Activated CD8-positive, alpha-beta memory T cell treated with anti-CD3 and anti-CD28 coated beads, Interleukin-2, amount 50 U/mL, for 24 hours (primary cell): ENCODE results near the gene CATSPER4.

Experiments used
- DNase-seq: peaks from one replicate; pipeline ENCODE4 v3.0.0-alpha.2; 2020; ENCODE audit errors: extremely low read depth

Gene CATSPER4

GRCh38 chr1:26164861-26165842, 25.2 kb upstream of the CATSPER4 start:
- no peak for DNase-seq

- no peak for DNase-seq
These were observed 23.6 kb upstream of the CATSPER4 start for GRCh38 chr1:26166719-26167281.

DNA sequence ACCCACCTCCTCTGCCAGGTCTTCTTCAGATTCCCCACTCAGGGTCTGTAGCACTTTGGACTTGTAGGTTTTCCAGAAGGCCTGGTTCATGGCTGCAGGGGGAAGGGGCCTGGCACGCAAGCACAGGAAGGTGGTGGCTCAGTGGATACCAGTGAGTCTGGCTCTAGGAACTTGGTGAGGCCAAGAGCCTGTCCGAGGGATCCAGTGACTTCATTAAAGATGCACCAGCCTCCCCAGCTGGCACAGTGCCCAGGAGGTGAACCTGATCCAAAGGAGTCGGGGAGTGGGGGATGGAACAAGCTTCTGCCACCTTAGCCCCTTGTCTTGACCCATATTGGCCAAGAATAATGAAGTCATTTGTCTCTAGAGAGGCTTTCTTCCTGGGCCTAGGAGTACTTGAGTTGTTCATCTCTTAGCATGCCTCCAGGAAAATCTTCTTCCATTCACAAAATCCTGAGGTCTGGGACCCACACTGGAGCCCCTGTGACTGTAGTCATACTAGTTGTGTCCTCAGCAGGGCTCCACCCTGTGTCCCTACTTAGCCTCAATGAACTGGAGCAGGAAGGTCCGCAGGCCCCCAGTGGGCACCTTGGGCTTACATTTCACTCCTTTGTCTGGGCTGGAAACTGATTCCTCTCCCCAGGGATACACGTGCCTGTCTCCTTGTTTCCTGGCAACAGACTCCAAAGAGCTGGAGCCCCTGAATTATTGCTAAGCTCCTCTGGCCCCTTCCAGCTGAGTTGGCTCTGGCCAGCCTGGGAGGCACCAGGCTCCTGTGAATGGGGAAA, 21.8 kb upstream of the CATSPER4 start, which contains the start of gene C1orf232:
C1orf232 (minus strand) TSS at position 554 of the 788 bp plus-strand sequence; CDS start at position 90, 464 bp downstream.
- no peak for DNase-seq

DNA sequence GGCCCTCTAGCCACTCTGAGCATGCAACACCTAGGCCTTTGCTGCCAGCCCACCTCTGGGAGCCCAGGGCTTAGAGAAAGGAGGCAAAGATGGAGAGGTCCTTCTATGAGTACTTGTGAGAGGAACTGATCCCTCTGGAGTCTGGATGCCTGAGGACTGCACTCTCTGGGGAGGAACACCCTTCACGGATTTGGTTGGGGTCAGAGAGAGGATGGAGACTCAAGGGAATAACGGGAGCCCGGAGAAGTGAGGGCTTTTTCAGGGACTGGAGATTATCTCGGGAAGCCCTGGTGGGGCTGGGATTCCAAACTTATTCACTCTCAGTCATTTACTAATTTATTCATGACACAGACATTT, 21.2 kb upstream of the CATSPER4 start:
- no peak for DNase-seq

- peak; percentile 68 for DNase-seq
These were observed 20.5 kb upstream of the CATSPER4 start, which contains the start of gene ZNF593 for GRCh38 chr1:26169669-26170471. Gene ZNF593 (plus strand): TSS chr1:26169908. CDS start chr1:26169984, 76 bp downstream.

DNA sequence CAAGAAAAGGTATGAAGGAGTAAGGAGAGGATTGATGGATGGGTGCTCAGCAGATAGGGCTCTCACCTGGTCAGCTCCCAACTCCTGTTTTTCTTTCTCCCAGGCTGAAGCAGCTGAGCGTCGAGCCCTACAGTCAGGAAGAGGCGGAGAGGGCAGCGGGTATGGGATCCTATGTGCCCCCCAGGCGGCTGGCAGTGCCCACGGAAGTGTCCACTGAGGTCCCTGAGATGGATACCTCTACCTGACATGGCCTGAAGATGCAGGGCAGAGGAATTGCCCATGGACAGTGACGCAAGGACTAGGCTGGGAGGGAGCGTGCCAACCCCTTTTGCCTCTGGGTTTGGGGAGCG, 20.0 kb upstream of the CATSPER4 start:
- no peak for DNase-seq

DNA sequence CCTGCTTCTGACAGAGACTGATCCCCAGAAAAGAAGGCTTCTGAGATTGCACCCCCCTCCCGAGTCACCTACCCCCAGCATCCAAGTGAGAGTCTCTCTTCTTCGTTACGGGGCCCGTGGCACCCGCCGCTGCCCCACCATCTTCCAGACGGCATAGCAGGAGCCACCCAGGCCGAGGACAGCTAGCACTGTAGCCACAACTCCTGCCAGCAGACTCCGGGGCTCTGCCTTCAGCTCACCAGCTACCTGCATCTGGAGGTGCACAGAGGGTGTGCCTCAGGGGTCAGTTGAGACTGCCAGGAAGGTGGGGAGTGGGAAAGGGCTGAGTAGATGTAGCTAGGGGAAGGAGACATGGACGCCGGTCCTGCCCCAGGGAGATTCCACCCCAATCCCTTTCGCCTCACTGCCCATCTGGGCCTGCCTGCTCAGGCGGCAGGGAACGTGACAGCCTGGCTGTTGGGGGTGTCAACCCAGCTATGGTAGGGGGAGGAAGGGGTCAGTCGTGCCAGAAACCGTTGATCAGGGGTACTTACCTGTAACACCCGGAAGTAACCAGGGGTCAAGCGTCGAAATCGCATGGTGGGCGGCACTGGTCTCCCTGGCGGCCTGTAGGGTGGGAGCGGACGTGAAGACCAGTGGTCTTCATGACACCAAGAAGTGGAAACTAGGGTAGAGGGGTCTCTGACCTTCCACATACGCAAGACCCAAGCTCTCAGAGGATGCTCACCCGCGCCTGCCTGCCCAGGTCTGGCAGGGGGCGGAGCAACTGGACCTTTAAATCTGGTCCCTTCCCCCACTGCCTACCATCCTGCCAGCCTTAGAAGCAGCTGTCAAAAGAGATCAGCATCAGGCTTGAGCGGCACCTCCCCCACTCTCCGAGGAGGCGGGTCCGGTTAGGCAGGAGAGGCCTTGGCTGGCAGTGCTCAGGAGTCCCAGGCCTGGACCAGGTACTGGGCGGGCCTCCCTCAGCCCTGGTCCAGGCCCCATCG, 19.0 kb upstream of the CATSPER4 start, which contains the start of gene ZNF593OS:
ZNF593OS (minus strand) TSS at position 749 of the 989 bp plus-strand sequence; CDS start at position 578, 171 bp downstream.
- no peak for DNase-seq

- no peak for DNase-seq
These were observed 15.1 kb upstream of the CATSPER4 start for GRCh38 chr1:26175346-26175745.

- no peak for DNase-seq
These were observed 13.2 kb upstream of the CATSPER4 start, which contains the start of gene CNKSR1 for GRCh38 chr1:26177182-26177684. Gene CNKSR1 (plus strand): TSS chr1:26177491. CDS start chr1:26177548, 57 bp downstream.

- DNase-seq, result no peak
These were observed 10.3 kb upstream of the CATSPER4 start for GRCh38 chr1:26180010-26180506.

GRCh38 chr1:26181586-26182382, 8.6 kb upstream of the CATSPER4 start:
- no peak for DNase-seq

- no peak for DNase-seq
These were observed 8.1 kb upstream of the CATSPER4 start for GRCh38 chr1:26182383-26182696.

- no peak for DNase-seq
These were observed 6.3 kb upstream of the CATSPER4 start for GRCh38 chr1:26184086-26184485.

DNA sequence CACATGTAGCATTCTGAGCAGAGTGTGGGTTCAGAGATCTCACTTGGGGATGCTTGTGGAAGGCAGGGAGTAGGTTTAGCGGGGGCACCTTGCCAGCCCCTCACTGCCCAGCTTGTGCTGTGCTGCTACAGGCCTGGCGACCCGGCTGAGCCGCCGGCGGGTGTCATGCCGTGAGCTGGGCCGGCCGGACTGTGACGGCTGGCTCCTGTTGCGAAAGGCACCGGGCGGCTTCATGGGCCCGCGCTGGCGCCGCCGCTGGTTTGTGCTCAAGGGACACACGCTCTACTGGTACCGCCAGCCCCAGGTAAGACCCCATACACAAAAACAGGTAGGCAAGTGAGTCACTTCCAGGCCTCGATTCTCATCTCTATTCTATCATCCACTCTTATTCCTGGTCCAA, 5.5 kb upstream of the CATSPER4 start:
- DNase-seq, result no peak

- no peak for DNase-seq
These were observed 2.5 kb upstream of the CATSPER4 start for GRCh38 chr1:26187882-26188281.

DNA sequence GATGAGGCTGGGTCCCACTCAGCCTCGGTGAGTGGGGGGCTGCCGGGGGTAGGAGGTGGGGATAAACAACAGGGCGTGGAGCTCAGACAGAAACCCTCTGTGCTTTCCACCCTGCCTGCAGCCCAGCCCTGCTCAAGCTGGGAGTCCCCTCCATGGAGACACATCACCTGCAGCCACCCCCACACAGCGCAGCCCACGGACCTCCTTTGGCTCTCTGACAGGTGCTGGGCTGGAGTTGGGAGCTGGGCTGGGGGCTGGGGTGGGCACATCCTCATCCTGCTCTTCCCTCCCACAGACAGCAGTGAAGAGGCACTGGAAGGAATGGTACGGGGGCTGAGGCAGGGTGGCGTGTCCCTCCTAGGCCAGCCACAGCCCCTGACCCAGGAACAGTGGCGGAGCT, 1.9 kb upstream of the CATSPER4 start:
- DNase-seq, result no peak

DNA sequence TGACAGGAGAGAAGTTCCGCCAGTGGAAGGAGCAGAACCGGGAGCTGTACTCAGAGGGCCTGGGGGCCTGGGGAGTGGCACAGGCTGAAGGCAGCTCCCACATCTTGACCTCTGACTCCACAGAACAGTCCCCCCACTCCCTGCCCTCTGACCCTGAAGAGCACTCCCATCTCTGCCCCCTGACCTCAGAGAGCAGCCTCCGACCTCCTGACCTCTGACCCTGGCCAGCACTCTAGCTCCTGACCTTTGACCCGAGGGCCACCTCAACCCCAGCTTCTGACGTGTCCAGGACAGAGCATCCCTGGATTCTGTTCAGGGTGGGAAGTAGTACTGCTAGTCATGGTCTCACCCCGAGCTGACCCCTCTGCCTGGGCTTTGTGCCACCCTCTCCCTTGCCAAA, 1.1 kb upstream of the CATSPER4 start:
- no peak for DNase-seq

- no peak for DNase-seq
These were observed 589 bp upstream of the CATSPER4 start for GRCh38 chr1:26189751-26190275.

DNA sequence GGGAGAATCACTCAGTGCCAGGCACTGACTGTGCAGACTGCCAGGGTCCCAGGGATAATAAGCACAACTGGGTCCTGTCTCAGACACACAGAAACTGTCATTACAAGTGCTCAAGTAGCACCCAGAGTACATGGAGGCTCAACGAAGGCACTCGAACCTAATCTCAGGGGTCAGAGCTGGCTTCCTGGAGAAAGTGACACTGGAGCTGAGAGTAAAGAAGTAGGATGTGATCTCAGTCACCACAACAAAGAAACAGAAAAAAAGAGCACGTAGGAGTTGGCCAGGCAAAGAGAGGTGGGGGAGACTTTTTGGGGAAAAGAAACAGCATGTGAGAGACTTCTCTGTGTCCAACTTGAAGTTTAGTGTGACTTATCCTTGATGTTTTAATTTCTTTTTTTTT, 1.3 kb downstream of the CATSPER4 start:
- DNase-seq, result no peak
